SK-N-MC (cell line): ENCODE results near the gene ROCK1.

Source experiments
- DNase-seq: peaks from one replicate; pipeline ENCODE4 v3.0.0-alpha.2; 2011; ENCODE audit warnings: low read depth, low spot score
- H3K27ac ChIP-seq: fragments of 200-600 bp; sonication (generic); 2 replicates; pipeline ENCODE4 v1.5.1; 2016; ENCODE audit warnings: mixed run types
- H3K36me3 ChIP-seq: fragments of 200-600 bp; sonication (generic); 2 replicates; pipeline ENCODE4 v1.6.1; 2017; ENCODE audit warnings: antibody characterized with exemption, low read length, mixed read lengths; ENCODE audit not compliant: insufficient read depth
- H3K4me3 ChIP-seq: fragments of 200-600 bp; sonication (generic); 2 replicates; pipeline ENCODE4 v1.5.1; 2016
- H3K9ac ChIP-seq: fragments of 200-600 bp; sonication (generic); 2 replicates; pipeline ENCODE4 v1.8.0; 2017; ENCODE audit warnings: mixed run types, mixed read lengths; ENCODE audit not compliant: insufficient read length
- H3K9me3 ChIP-seq: fragments of 200-600 bp; sonication (generic); 2 replicates; pipeline ENCODE4 v1.6.1; 2017; ENCODE audit warnings: low read depth, mild to moderate bottlenecking, antibody characterized with exemption, low read length, moderate library complexity, mixed read lengths
- EZH2 ChIP-seq: fragments of 200-600 bp; sonication (generic); IDR thresholded peaks from one replicate; pipeline ENCODE4 v1.6.1; 2017; ENCODE audit warnings: antibody characterized with exemption
- FOXP2 ChIP-seq: optimal IDR thresholded peaks from 2 replicates; pipeline ENCODE3; 2011; ENCODE audit warnings: mild to moderate bottlenecking, moderate library complexity; ENCODE audit not compliant: insufficient read depth; ENCODE audit errors: extremely low read length, control extremely low read depth
- POLR2AphosphoS5 ChIP-seq: IDR thresholded peaks from 2 replicates; pipeline ENCODE4 v1.6.1; 2012; ENCODE audit warnings: mild to moderate bottlenecking, low read depth, low read length, borderline replicate concordance

Gene ROCK1

DNA sequence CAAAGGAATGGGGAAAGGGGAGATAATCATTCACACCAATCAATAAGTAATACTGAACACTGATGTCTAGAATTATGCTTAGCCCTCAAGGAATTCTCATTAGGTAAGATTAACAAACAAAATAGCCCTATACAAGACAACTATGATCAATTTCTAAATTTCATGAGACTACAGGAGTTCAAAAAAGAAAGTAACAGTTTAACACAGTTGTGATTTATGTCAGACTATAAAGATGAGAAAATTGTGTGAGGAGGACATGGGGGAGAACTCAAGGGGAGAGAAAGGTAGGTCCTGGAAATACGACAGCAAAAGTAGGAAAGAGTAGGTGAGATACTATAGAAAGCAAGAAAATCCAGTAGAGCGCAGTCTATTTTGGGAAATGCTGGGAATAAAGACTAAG, 14.9 kb downstream of the ROCK1 start:
- DNase-seq: no peak
- no peak for TF ChIP-seq POLR2AphosphoS5
- no peak for TF ChIP-seq FOXP2
- no peak for TF ChIP-seq EZH2
- Histone ChIP-seq H3K36me3 (no peaks in the 10 kb centered on the region), H3K9ac (no peak overlapping the region), H3K27ac (no peak overlapping the region), H3K9me3 (no peaks in the 10 kb centered on the region), H3K4me3 (no peak overlapping the region)

DNA sequence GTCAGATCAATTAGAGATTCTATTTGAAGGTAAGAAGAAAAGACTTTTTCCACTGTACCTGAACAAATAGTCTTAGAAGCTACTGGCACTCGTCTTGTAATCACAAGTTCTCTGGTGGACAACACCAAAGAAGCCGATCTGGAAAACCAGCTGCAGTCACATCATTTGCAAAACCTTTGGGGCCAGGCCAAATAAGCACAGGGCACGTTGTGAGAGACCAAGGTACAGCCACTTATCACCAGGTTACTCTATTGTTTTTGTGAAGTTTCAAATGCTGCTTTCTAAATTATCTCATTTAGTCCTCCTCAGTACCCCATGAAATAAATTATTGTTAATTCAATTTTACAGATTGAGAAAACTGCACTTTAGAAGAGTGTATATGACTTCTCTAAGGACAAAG, 18.5 kb downstream of the ROCK1 start:
- DNase-seq: no peak
- TF ChIP-seq EZH2 (no peak), FOXP2 (no peak), POLR2AphosphoS5 (no peak)
- no peaks in the 10 kb centered on the region for H3K9me3 ChIP-seq
- H3K36me3 ChIP-seq: no peaks in the 10 kb centered on the region
- no peak overlapping the region for H3K9ac ChIP-seq
- no peak overlapping the region for H3K4me3 ChIP-seq
- no peak overlapping the region for H3K27ac ChIP-seq

DNA sequence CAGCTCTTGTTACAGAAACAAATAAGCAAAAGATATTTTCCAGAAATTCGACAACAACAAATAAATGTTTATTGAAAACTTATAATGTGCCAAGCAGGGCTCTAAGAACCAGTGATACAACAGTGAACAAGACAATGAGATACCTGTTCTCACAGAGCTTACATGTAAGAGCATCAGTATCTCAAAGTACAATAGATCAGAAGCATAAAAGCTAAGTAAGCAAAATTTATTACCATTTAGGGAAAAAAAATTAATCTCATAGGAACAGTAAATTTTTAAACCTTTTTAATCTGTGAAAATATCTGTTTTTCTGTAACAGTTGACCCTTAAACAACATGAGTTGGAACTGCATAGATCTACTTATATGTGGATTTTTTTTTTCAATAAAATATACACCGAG, 20.9 kb downstream of the ROCK1 start:
- Histone ChIP-seq H3K27ac (no peak overlapping the region), H3K4me3 (no peak overlapping the region), H3K36me3 (no peaks in the 10 kb centered on the region), H3K9me3 (no peaks in the 10 kb centered on the region; the same call in 1 of the 2 replicates), H3K9ac (no peak overlapping the region)
- no peak for DNase-seq
- TF ChIP-seq POLR2AphosphoS5 (no peak), FOXP2 (no peak), EZH2 (no peak)

DNA sequence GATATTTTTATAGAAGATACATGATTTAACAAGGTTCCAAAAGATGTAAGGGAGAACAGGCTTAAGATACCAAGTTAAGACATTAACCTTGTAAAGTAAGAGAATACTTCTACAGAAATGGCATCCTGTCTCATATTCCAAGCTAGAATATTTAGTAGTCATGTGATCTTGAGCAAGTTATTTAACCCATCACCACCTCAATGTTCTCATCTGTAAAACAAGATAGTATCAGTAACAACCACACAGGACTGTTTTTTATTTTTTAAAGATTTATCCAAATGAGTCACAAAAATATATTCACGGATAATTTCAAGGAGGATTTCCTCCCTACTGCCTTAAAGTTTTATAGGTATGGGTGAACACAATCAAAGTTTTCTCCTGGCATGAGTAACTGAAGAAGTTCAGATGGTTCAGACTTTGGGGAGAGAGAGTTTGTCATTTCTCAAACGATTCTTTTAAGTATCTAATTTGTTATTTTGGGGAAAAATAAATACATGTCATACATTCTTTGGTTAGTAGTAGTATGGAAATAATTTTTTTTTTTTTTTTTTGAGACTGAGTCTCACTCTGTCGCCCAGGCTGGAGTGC, 25.9 kb downstream of the ROCK1 start:
- Histone ChIP-seq H3K36me3 (no peaks in the 10 kb centered on the region), H3K27ac (no peak overlapping the region), H3K9ac (no peak overlapping the region), H3K4me3 (no peak overlapping the region), H3K9me3 (peaks cover 3% of the 10 kb centered on the region; the same call in 1 of the 2 replicates)
- TF ChIP-seq POLR2AphosphoS5 (no peak), EZH2 (no peak), FOXP2 (no peak)
- DNase-seq: no peak

DNA sequence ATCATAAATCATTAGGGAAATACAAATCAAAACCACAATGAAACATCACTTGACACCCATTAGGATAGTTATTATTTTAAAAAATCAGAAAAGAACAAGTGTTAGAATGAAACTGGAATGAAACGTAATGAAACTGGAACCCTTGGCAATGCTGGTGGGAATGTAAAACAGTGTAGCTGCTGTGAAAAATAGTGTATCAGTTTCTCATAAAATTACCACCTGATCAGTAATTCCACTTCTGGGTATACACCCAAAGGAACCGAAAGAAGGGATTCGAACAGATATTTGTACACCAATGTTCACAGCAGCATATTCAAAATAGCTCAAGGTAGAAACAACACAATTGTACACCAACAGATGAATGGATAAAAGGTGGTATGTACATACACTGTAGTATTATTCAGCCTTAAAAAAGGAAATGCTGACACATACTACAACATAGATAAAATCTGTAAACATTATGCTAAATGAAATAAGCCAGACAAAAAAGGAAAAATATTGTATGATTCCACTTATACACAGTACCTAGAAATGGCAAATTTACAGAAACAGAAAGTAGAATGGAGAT, 27.0 kb downstream of the ROCK1 start:
- H3K27ac ChIP-seq: no peak overlapping the region
- DNase-seq: no peak
- no peak overlapping the region for H3K4me3 ChIP-seq
- H3K9ac ChIP-seq: no peak overlapping the region
- no peaks in the 10 kb centered on the region for H3K36me3 ChIP-seq
- peaks cover 3% of the 10 kb centered on the region; the same call in 1 of the 2 replicates for H3K9me3 ChIP-seq
- TF ChIP-seq EZH2: no peak
- no peak for TF ChIP-seq POLR2AphosphoS5
- TF ChIP-seq FOXP2: no peak

DNA sequence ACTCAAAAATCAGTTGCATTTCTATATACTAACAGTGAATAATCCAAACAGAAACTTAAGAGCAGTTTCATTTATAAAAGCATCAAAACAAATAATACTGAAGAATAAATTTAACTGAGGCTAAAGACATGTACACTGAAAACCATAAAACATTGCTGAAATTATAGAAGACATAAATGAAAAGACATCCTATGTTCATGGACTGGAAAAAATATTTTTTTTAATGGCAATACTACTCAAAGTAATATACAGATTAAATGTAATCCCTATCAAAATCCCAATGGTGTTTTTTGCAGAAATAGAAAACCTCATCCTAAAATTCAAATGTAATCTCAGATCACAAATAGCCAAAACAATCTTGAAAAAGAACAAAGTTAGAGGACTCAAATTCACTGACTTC, 28.6 kb downstream of the ROCK1 start:
- no peak overlapping the region for H3K9ac ChIP-seq
- H3K36me3 ChIP-seq: no peaks in the 10 kb centered on the region
- no peak overlapping the region for H3K4me3 ChIP-seq
- DNase-seq: no peak
- no peak overlapping the region for H3K27ac ChIP-seq
- TF ChIP-seq EZH2 (no peak), FOXP2 (no peak), POLR2AphosphoS5 (no peak)
- peaks cover 3% of the 10 kb centered on the region; the same call in 1 of the 2 replicates for H3K9me3 ChIP-seq

DNA sequence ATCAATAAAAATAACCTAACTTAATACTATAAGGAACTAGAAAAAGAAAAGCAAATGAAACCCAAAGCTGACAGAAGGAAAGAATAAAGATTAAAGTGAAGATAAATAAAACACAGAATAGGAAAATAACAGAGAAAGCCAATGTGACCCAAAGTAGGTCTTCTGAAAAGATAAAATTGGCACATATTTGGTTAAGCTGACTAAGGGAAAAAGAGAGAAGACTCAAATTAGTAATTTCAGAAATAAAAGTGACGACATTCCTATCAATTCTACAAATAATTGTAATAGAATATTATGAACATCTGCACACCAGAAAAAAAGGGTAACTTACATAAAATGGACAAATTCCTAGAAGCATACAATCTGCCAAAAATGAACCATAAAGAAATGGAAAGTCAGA, 30.2 kb downstream of the ROCK1 start:
- DNase-seq: no peak
- H3K4me3 ChIP-seq: no peak overlapping the region
- H3K9me3 ChIP-seq: peaks cover 3% of the 10 kb centered on the region; the same call in 1 of the 2 replicates
- TF ChIP-seq FOXP2 (no peak), EZH2 (no peak), POLR2AphosphoS5 (no peak)
- no peak overlapping the region for H3K27ac ChIP-seq
- no peaks in the 10 kb centered on the region for H3K36me3 ChIP-seq
- no peak overlapping the region for H3K9ac ChIP-seq

DNA sequence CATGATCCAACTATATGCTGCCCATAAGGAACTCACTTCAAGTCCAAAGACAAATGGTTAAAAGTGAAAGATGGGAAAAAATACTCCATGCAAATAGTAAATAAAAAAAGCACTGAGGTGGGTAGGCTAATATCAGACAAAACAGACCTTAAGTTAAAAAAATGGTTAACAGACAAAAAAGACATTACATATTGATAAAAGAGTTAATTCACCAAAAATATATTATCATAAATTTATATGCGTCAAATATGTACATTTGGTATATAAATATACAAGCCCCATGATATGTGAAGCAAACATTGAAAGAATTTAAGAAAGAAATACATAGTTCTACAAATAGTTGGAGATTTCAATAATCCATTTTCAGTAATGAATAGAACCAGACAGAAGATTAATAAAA, 31.0 kb downstream of the ROCK1 start:
- DNase-seq: no peak
- peaks cover 3% of the 10 kb centered on the region; the same call in 1 of the 2 replicates for H3K9me3 ChIP-seq
- no peaks in the 10 kb centered on the region for H3K36me3 ChIP-seq
- H3K27ac ChIP-seq: no peak overlapping the region
- no peak overlapping the region for H3K9ac ChIP-seq
- no peak overlapping the region for H3K4me3 ChIP-seq
- TF ChIP-seq EZH2: no peak
- no peak for TF ChIP-seq FOXP2
- TF ChIP-seq POLR2AphosphoS5: no peak
